DMS114 treated with DMSO at 0.1 percent for 48 hours (cell line): ENCODE data around the gene RTEL1.

Experiments
- DNase-seq: peaks from one replicate; lab custom pipeline; 2025; ENCODE audit not compliant: unreplicated experiment; lab: John Stamatoyannopoulos, UW

The RTEL1 gene

GRCh38 chr20:63698739-63699465 is 40.8 kb downstream of the RTEL1 start:
- DNase-seq, result no peak

- no peak for DNase-seq
These were observed 41.5 kb downstream of the RTEL1 start for GRCh38 chr20:63699466-63700198.

GRCh38 chr20:63700199-63701050 is 42.3 kb downstream of the RTEL1 start:
- no peak for DNase-seq

- no peak for DNase-seq
These were observed 42.9 kb downstream of the RTEL1 start for GRCh38 chr20:63701051-63701328.

- DNase-seq, result no peak
These were observed 43.4 kb downstream of the RTEL1 start for GRCh38 chr20:63701329-63702035.

GRCh38 chr20:63702036-63702665 is 44.0 kb downstream of the RTEL1 start:
- DNase-seq, result no peak

- DNase-seq, result no peak
These were observed 44.8 kb downstream of the RTEL1 start for GRCh38 chr20:63702751-63703470.

- no peak for DNase-seq
These were observed 45.4 kb downstream of the RTEL1 start for GRCh38 chr20:63703471-63703975.

GRCh38 chr20:63703976-63704748 is 46.0 kb downstream of the RTEL1 start:
- DNase-seq, result no peak

- no peak for DNase-seq
These were observed 46.6 kb downstream of the RTEL1 start for GRCh38 chr20:63704749-63705117.

GRCh38 chr20:63705232-63706026 is 47.3 kb downstream of the RTEL1 start:
- DNase-seq, result no peak

GRCh38 chr20:63706027-63706695 is 48.0 kb downstream of the RTEL1 start:
- DNase-seq, result no peak

- no peak for DNase-seq
These were observed 48.9 kb downstream of the RTEL1 start for GRCh38 chr20:63706852-63707557.

GRCh38 chr20:63707558-63708300 is 49.6 kb downstream of the RTEL1 start, which contains the start of the genes ARFRP1 and ZGPAT:
Gene ARFRP1 (minus strand): TSS chr20:63707976. CDS start chr20:63707091, 885 bp downstream.
Gene ZGPAT (plus strand): TSS chr20:63708039. CDS start chr20:63708581, 542 bp downstream.
- peak; percentile 43 for DNase-seq

GRCh38 chr20:63708301-63709148 is 50.4 kb downstream of the RTEL1 start:
- no peak for DNase-seq
